Trophoblast cell (in vitro differentiated cells and primary cell): ENCODE results near the gene CCDC137.

Source experiments
- DNase-seq, 2 donors: peaks; one replicate each; pipeline ENCODE4 v3.0.0-alpha.2; 2016
- H2AFZ ChIP-seq: 2 replicates; pipeline ENCODE4 v1.6.1; 2013; ENCODE audit warnings: low read length, moderate library complexity, mild to moderate bottlenecking; ENCODE audit not compliant: insufficient read depth, poor library complexity
- H2AK5ac ChIP-seq: 2 replicates; pipeline ENCODE4 v1.6.1; 2013; ENCODE audit warnings: mild to moderate bottlenecking, low read length
- H2BK120ac ChIP-seq: 2 replicates; pipeline ENCODE4 v1.6.1; 2013; ENCODE audit warnings: low read length, mild to moderate bottlenecking, moderate library complexity; ENCODE audit not compliant: insufficient read depth, poor library complexity
- H2BK12ac ChIP-seq: 2 replicates; pipeline ENCODE4 v1.6.1; 2013; ENCODE audit warnings: mild to moderate bottlenecking, low read length, moderate library complexity
- H2BK5ac ChIP-seq: 2 replicates; pipeline ENCODE4 v1.6.1; 2013; ENCODE audit warnings: low read length, low read depth, moderate library complexity, mild to moderate bottlenecking; ENCODE audit not compliant: poor library complexity
- H3K14ac ChIP-seq: 2 replicates; pipeline ENCODE4 v1.6.1; 2013; ENCODE audit warnings: mild to moderate bottlenecking, low read length
- H3K18ac ChIP-seq: 2 replicates; pipeline ENCODE4 v1.6.1; 2013; ENCODE audit warnings: mild to moderate bottlenecking, low read length
- H3K23ac ChIP-seq: 2 replicates; pipeline ENCODE4 v1.6.1; 2013; ENCODE audit warnings: low read length
- H3K27ac ChIP-seq: 2 replicates; pipeline ENCODE4 v1.5.1; 2013; ENCODE audit warnings: low read depth, mild to moderate bottlenecking, inconsistent platforms, low read length, moderate library complexity
- H3K27me3 ChIP-seq: 2 replicates; pipeline ENCODE4 v1.6.1; 2013; ENCODE audit warnings: inconsistent platforms, mild to moderate bottlenecking, low read length, moderate library complexity; ENCODE audit not compliant: insufficient read depth
- H3K36me3 ChIP-seq, 2 experiments: 1 replicate in 1 of 2; 2 replicates in 1 of 2; pipeline ENCODE4 v1.6.1; 2013; ENCODE audit warnings: low read length in 2 of 2, mild to moderate bottlenecking in 2 of 2, moderate library complexity in 1 of 2; ENCODE audit not compliant: insufficient read depth in 2 of 2, control insufficient read depth in 1 of 2
- H3K4ac ChIP-seq: 2 replicates; pipeline ENCODE4 v1.6.1; 2013; ENCODE audit warnings: low read depth, mild to moderate bottlenecking, low read length, moderate library complexity
- H3K4me1 ChIP-seq, 2 experiments: 1 replicate in 1 of 2; 2 replicates in 1 of 2; pipeline ENCODE4 v1.6.1; 2013; ENCODE audit warnings: low read length in 2 of 2, mild to moderate bottlenecking in 2 of 2, moderate library complexity in 1 of 2; ENCODE audit not compliant: insufficient read depth in 2 of 2, control insufficient read depth in 1 of 2
- H3K4me2 ChIP-seq: 2 replicates; pipeline ENCODE4 v1.6.1; 2013; ENCODE audit warnings: inconsistent platforms, mild to moderate bottlenecking, low read length, moderate library complexity
- H3K4me3 ChIP-seq: 2 replicates; pipeline ENCODE4 v1.5.1; 2013; ENCODE audit warnings: mild to moderate bottlenecking, low read depth, low read length, inconsistent platforms
- H3K79me1 ChIP-seq: one replicate; pipeline ENCODE4 v1.6.1; 2013; ENCODE audit warnings: low read length
- H3K79me2 ChIP-seq: 2 replicates; pipeline ENCODE4 v1.6.1; 2013; ENCODE audit warnings: low read length, mild to moderate bottlenecking; ENCODE audit not compliant: control insufficient read depth, insufficient read depth, poor library complexity
- H3K9ac ChIP-seq: 2 replicates; pipeline ENCODE4 v1.6.1; 2013; ENCODE audit warnings: mild to moderate bottlenecking, low read length
- H3K9me3 ChIP-seq: 2 replicates; pipeline ENCODE4 v1.6.1; 2013; ENCODE audit warnings: low read depth, mild to moderate bottlenecking, control low read depth, inconsistent platforms, low read length; ENCODE audit not compliant: insufficient read depth
- H4K12ac ChIP-seq: 2 replicates; pipeline ENCODE4 v1.6.1; 2013; ENCODE audit warnings: low read depth, mild to moderate bottlenecking, low read length, moderate library complexity
- H4K8ac ChIP-seq: 2 replicates; pipeline ENCODE4 v1.6.1; 2013; ENCODE audit warnings: low read depth, mild to moderate bottlenecking, low read length, moderate library complexity
- H4K91ac ChIP-seq: one replicate; pipeline ENCODE4 v1.6.1; 2013; ENCODE audit warnings: low read depth, mild to moderate bottlenecking, low read length, moderate library complexity
- WGBS: extraction: QIAGEN DNeasy Blood & Tissue Kit; methylation state at CpG from one replicate; pipeline ENCODE4 v1.1.7; 2013; ENCODE audit warnings: missing lambda C conversion rate; ENCODE audit not compliant: insufficient read length, insufficient coverage; ENCODE audit errors: extremely low coverage; 5-methylcytosine and 5-hydroxymethylcytosine counted together

The CCDC137 gene

DNA sequence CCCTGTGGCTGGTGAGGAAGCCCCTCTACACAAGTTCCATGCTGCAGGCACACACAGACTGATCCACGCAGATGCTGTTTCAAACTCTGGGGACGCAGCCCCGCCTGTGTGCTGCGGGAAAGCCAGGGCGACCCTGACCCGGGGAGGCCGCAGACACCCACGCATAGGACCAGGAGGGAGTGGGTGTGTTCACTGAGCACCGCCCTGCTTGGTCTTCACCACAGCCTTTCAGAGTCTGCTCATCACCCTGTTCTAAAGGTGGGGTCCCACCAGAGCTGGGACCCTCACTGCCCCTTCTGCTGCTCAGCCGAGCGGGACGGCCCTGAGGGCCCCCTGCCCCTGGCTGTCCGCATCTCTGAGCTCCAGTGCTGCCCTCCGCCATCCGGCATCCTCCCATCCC is 22.0 kb upstream of the CCDC137 start:
- no peak overlapping the region for H3K27ac ChIP-seq
- no peak overlapping the region for H2AK5ac ChIP-seq
- no peak overlapping the region for H3K23ac ChIP-seq
- peaks cover 9% of the 10 kb centered on the region for H3K9me3 ChIP-seq
- H3K79me1 ChIP-seq: no peaks in the 10 kb centered on the region
- no peaks in the 10 kb centered on the region for H3K79me2 ChIP-seq
- H3K14ac ChIP-seq: no peak overlapping the region
- no CpG with 5 or more reads among the region's 15 CpGs for WGBS
- H2AFZ ChIP-seq: no peak overlapping the region
- no peak overlapping the region for H4K12ac ChIP-seq
- no peak overlapping the region for H3K4me3 ChIP-seq
- H4K8ac ChIP-seq: no peak overlapping the region
- H3K4me2 ChIP-seq: no peak overlapping the region
- H2BK5ac ChIP-seq: no peak overlapping the region
- peaks cover 3 to 11% of the 10 kb centered on the region in 2 experiments for H3K4me1 ChIP-seq
- H3K9ac ChIP-seq: no peak overlapping the region
- DNase-seq: no peak
- no peak overlapping the region for H2BK120ac ChIP-seq
- H3K27me3 ChIP-seq: peaks cover 15% of the 10 kb centered on the region
- H3K36me3 ChIP-seq: no peaks in the 10 kb centered on the region
- H4K91ac ChIP-seq: no peak overlapping the region
- H2BK12ac ChIP-seq: no peak overlapping the region
- no peak overlapping the region for H3K4ac ChIP-seq
- no peak overlapping the region for H3K18ac ChIP-seq

DNA sequence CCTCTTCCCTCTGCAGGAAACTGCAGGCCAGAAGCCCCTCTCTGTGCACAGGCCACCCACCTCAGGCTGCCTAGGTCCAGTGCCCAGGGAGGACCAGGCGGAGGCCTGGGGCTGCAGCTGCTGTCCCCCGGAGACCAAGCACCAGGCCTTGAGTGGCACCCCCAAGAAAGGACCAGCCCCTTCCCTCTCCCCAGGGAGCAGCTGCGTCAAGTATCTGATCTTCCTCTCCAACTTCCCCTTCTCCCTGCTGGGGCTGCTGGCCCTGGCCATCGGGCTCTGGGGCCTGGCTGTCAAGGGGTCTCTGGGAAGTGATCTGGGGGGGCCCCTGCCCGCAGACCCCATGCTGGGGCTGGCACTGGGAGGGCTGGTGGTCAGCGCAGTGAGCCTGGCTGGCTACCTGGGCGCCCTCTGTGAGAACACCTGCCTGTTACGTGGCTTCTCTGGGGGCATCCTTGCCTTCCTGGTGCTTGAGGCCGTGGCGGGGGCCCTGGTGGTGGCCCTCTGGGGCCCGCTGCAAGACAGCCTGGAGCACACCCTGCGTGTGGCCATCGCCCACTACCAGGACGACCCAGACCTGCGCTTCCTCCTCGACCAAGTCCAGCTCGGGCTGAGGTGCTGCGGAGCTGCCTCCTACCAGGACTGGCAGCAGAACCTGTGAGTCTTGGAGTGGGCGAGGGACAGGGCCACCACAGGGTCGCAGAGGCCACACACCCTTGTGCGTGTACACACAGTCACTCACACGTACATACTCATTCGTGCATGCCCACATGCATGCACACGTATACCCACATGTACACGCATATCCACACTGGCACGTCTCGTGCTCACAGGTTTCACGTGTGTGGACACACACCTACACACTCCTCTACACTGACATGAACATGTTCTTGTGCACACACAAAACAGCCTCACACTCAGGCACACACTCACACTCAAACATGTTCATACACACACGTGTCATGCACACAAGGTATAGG is 21.3 kb upstream of the CCDC137 start:
- H2AK5ac ChIP-seq: no peak overlapping the region
- H3K27ac ChIP-seq: no peak overlapping the region
- H2BK120ac ChIP-seq: no peak overlapping the region
- no peak overlapping the region for H4K8ac ChIP-seq
- no peak overlapping the region for H3K4me3 ChIP-seq
- no peaks in the 10 kb centered on the region for H3K36me3 ChIP-seq
- no peak overlapping the region for H3K4ac ChIP-seq
- H3K9me3 ChIP-seq: peaks cover 12% of the 10 kb centered on the region
- H4K12ac ChIP-seq: no peak overlapping the region
- no peak overlapping the region for H2BK5ac ChIP-seq
- peak overlapping the region; percentile 35 for H3K23ac ChIP-seq
- no peak for DNase-seq
- H3K14ac ChIP-seq: no peak overlapping the region
- H4K91ac ChIP-seq: no peak overlapping the region
- H3K79me2 ChIP-seq: no peaks in the 10 kb centered on the region
- H2AFZ ChIP-seq: no peak overlapping the region
- H3K27me3 ChIP-seq: peaks cover 15% of the 10 kb centered on the region
- no peak overlapping the region for H3K4me2 ChIP-seq
- no peaks in the 10 kb centered on the region for H3K79me1 ChIP-seq
- no peak overlapping the region for H2BK12ac ChIP-seq
- H3K9ac ChIP-seq: no peak overlapping the region
- peaks cover 3 to 11% of the 10 kb centered on the region in 2 experiments for H3K4me1 ChIP-seq
- WGBS: no CpG with 5 or more reads among the region's 29 CpGs
- no peak overlapping the region for H3K18ac ChIP-seq

DNA sequence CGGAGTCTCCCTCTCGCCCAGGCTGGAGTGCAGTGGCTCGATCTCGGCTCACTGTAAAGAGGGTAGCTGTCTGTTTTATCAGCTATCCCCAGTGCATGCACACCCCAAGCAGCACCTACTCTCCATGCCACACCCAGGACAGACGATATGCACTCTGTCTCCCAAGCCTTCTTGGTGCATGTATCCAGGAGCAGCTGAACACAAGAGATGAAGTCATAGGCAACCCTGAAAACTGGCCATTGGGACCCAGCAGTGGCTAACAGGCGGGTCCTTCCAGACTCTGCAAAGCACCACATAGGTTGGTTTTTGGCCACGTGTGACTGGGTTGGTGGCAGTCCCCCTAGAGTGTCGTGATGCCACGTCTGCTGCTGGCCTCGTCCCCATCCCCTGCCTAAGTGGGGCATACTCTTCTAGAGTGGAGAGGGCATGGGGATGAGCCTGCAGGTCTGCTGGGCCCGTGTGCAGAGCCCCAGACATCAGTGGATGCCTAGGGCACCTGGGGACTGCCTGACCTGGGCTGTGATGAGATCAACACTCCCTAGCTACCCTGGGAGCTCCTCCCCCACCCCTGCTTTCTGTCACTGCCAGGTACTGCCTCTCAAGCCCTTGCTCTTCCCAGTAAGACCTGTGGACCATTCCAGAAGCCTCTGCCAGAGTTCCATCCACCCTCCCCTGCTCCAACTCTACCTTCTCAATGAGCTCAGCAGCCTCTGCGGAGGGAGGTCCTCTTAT is 19.5 kb upstream of the CCDC137 start:
- no peak overlapping the region for H3K27ac ChIP-seq
- no CpG with 5 or more reads among the region's 12 CpGs for WGBS
- DNase-seq: no peak

DNA sequence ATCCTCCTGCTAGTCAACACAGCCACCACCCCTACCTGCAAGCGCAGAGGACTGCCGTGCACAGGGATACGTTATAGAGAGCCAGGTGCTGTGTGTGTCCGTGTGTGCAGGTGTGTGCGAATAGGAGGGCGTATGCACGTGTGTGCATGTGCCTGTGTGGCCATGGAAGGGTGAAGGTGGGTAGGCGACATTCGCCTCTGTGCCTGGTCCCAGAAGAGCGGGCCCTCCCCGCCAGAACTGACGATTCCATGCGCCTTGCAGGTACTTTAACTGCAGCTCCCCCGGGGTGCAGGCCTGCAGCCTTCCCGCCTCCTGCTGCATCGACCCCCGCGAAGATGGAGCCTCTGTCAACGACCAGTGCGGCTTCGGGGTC is 18.9 kb upstream of the CCDC137 start:
- no peak overlapping the region for H4K12ac ChIP-seq
- no peak overlapping the region for H2AK5ac ChIP-seq
- peaks cover 17% of the 10 kb centered on the region for H3K9me3 ChIP-seq
- no peak for DNase-seq
- H2AFZ ChIP-seq: no peak overlapping the region
- H4K8ac ChIP-seq: no peak overlapping the region
- H3K27ac ChIP-seq: no peak overlapping the region
- H2BK120ac ChIP-seq: no peak overlapping the region
- H3K4me1 ChIP-seq: peaks cover 0 to 2% of the 10 kb centered on the region in 2 experiments
- H3K79me1 ChIP-seq: no peaks in the 10 kb centered on the region
- peaks cover 15% of the 10 kb centered on the region for H3K27me3 ChIP-seq
- no peak overlapping the region for H3K18ac ChIP-seq
- no peak overlapping the region for H3K23ac ChIP-seq
- no peaks in the 10 kb centered on the region for H3K36me3 ChIP-seq
- H3K4me2 ChIP-seq: no peak overlapping the region
- WGBS: no CpG with 5 or more reads among the region's 21 CpGs
- no peak overlapping the region for H4K91ac ChIP-seq
- no peak overlapping the region for H2BK12ac ChIP-seq
- no peak overlapping the region for H3K4me3 ChIP-seq
- no peak overlapping the region for H2BK5ac ChIP-seq
- no peak overlapping the region for H3K14ac ChIP-seq
- H3K79me2 ChIP-seq: no peaks in the 10 kb centered on the region
- H3K4ac ChIP-seq: no peak overlapping the region
- no peak overlapping the region for H3K9ac ChIP-seq

More for the DNA sequence above, 19.5 kb upstream of the CCDC137 start:
- Histone ChIP-seq H3K4me1 (peaks cover 0 to 8% of the 10 kb centered on the region in 2 experiments), H2AK5ac (no peak overlapping the region), H3K4ac (no peak overlapping the region), H3K27me3 (peaks cover 15% of the 10 kb centered on the region), H2BK12ac (no peak overlapping the region), H4K12ac (no peak overlapping the region), H3K14ac (no peak overlapping the region), H2AFZ (no peak overlapping the region), H3K4me2 (no peak overlapping the region), H3K9ac (no peak overlapping the region), H3K79me1 (no peaks in the 10 kb centered on the region), H4K91ac (no peak overlapping the region), H3K23ac (no peak overlapping the region), H2BK120ac (no peak overlapping the region), H4K8ac (no peak overlapping the region), H2BK5ac (no peak overlapping the region), H3K79me2 (no peaks in the 10 kb centered on the region), H3K4me3 (no peak overlapping the region), H3K36me3 (no peaks in the 10 kb centered on the region), H3K18ac (no peak overlapping the region), H3K9me3 (peaks cover 16% of the 10 kb centered on the region)
